Measurements from ENCODE around the gene BHLHE41. TPM values are rescaled to one million over a fixed set of nuclear protein-coding genes. Genes with fewer than 3 reads are reported as not detected.

BHLHE41 gene
- polyA plus RNA-seq, 1 of the 3 experiments (the other 2 are of a cell fraction) = 16.1 TPM

DNA sequence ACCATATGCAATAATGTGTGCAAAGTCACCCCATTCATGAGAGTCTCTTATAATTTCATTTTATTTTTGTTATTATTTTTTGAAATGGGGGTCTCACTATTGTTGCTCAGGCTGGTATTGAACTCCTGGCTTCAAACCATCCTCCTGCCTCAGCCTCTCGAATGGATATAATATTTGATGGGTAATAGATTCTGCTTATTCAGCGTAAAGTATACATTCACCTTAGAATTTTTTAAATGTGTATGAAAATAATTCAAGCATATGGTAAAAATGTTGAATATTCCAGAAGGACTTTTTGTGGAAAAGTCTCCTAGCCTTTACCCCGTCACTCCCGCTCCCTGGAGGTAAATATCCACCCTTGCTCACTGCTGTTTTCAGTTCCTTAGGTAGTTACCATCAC, 47.2 kb upstream of the BHLHE41 start:
- no peaks in the 10 kb centered on the region for H4K20me1 ChIP-seq (ENCODE audit: insufficient read depth)
- TF ChIP-seq, protein P1, sequence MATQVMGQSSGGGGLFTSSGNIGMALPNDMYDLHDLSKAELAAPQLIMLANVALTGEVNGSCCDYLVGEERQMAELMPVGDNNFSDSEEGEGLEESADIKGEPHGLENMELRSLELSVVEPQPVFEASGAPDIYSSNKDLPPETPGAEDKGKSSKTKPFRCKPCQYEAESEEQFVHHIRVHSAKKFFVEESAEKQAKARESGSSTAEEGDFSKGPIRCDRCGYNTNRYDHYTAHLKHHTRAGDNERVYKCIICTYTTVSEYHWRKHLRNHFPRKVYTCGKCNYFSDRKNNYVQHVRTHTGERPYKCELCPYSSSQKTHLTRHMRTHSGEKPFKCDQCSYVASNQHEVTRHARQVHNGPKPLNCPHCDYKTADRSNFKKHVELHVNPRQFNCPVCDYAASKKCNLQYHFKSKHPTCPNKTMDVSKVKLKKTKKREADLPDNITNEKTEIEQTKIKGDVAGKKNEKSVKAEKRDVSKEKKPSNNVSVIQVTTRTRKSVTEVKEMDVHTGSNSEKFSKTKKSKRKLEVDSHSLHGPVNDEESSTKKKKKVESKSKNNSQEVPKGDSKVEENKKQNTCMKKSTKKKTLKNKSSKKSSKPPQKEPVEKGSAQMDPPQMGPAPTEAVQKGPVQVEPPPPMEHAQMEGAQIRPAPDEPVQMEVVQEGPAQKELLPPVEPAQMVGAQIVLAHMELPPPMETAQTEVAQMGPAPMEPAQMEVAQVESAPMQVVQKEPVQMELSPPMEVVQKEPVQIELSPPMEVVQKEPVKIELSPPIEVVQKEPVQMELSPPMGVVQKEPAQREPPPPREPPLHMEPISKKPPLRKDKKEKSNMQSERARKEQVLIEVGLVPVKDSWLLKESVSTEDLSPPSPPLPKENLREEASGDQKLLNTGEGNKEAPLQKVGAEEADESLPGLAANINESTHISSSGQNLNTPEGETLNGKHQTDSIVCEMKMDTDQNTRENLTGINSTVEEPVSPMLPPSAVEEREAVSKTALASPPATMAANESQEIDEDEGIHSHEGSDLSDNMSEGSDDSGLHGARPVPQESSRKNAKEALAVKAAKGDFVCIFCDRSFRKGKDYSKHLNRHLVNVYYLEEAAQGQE (IDR thresholded peaks at IDR 0.05; ENCODE audit: low read depth, low read length) = no peak
- TF ChIP-seq SIN3A (IDR thresholded peaks at IDR 0.05; ENCODE audit: borderline replicate concordance, low read depth, low read length) (no peak), MXI1 (IDR thresholded peaks at IDR 0.05; ENCODE audit: low read depth, low read length) (no peak), FOXJ3 (CRISPR knock-in tag; IDR thresholded peaks at IDR 0.05) (no peak), IRF3 (IDR thresholded peaks at IDR 0.05; ENCODE audit: low read depth, low read length) (no peak), USF2 (IDR thresholded peaks at IDR 0.05; ENCODE audit: borderline replicate concordance, low read depth, low read length) (no peak), YY1 (IDR thresholded peaks at IDR 0.05; ENCODE audit: low read depth) (no peak), RFX5 (IDR thresholded peaks at IDR 0.05; ENCODE audit: low read length) (no peak), ZBTB33 (IDR thresholded peaks at IDR 0.05; ENCODE audit: borderline replicate concordance, low read depth) (no peak), EP300 (IDR thresholded peaks at IDR 0.05; ENCODE audit: borderline replicate concordance in 1 of 2, low read depth in 1 of 2, low read length in 1 of 2) (no peak), TEAD4 (IDR thresholded peaks at IDR 0.05; ENCODE audit: borderline replicate concordance, insufficient read depth) (no peak), PBX3 (IDR thresholded peaks at IDR 0.05) (no peak), GATA2 (CRISPR knock-in tag; IDR thresholded peaks at IDR 0.05) (no peak), MEF2A (IDR thresholded peaks at IDR 0.05; ENCODE audit: borderline replicate concordance, low read depth) (no peak), CHD2 (IDR thresholded peaks at IDR 0.05; ENCODE audit: low read length, partially characterized antibody) (no peak)
- TF ChIP-seq, protein P2, sequence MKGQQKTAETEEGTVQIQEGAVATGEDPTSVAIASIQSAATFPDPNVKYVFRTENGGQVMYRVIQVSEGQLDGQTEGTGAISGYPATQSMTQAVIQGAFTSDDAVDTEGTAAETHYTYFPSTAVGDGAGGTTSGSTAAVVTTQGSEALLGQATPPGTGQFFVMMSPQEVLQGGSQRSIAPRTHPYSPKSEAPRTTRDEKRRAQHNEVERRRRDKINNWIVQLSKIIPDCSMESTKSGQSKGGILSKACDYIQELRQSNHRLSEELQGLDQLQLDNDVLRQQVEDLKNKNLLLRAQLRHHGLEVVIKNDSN (IDR thresholded peaks at IDR 0.05; ENCODE audit: borderline replicate concordance, low read depth) = no peak
- CTCF ChIA-PET = no interaction called here
- no peaks in the 10 kb centered on the region for H3F3A ChIP-seq (replicated peaks; ENCODE audit: insufficient read depth)
- no peaks in the 10 kb centered on the region for H3K79me2 ChIP-seq (ENCODE audit: insufficient read depth)
- H3K27me3 ChIP-seq (ENCODE audit: insufficient read depth) = no peaks in the 10 kb centered on the region
- H3K4me1 ChIP-seq (ENCODE audit: control insufficient read depth in 1 of 2, insufficient read depth in 2 of 2, low read depth in 1 of 2, low read length in 1 of 2) = no peaks in the 10 kb centered on the region
- H3K4me2 ChIP-seq = no peak overlapping the region
- WGBS (ENCODE audit: low lambda C conversion rate) = 84% methylated on average over 4 of the region's 4 CpGs
- H3K36me3 ChIP-seq (replicated peaks in 1 of 2; ENCODE audit: control insufficient read depth in 1 of 2, insufficient read depth in 2 of 2, low read length in 1 of 2) = no peaks in the 10 kb centered on the region
- H3K9me2 ChIP-seq = no peaks in the 10 kb centered on the region
- no peaks in the 10 kb centered on the region for H3K9me3 ChIP-seq
- no peak overlapping the region for H3K4me3 ChIP-seq (ENCODE audit: low read depth in 2 of 2, low read length in 1 of 2)
- no peak overlapping the region for H3K9ac ChIP-seq
- POLR2A ChIA-PET = no interaction called here
- H2AFZ ChIP-seq (ENCODE audit: low read depth) = no peak overlapping the region
- no peak overlapping the region for H3K27ac ChIP-seq (ENCODE audit: low read depth in 2 of 2, low read length in 1 of 2)
- no peak for DNase-seq
